ENCODE measurements around the gene TRIM65.
"Not testable (repeated sequence)": the region's sequence is repeated elsewhere in the genome, so short reads cannot be mapped to it uniquely, and the experiment has no call there.

The TRIM65 gene

GRCh38 chr17:75875182-75875939 is 21.4 kb downstream of the TRIM65 start:
- DNase-seq: no peak

DNA sequence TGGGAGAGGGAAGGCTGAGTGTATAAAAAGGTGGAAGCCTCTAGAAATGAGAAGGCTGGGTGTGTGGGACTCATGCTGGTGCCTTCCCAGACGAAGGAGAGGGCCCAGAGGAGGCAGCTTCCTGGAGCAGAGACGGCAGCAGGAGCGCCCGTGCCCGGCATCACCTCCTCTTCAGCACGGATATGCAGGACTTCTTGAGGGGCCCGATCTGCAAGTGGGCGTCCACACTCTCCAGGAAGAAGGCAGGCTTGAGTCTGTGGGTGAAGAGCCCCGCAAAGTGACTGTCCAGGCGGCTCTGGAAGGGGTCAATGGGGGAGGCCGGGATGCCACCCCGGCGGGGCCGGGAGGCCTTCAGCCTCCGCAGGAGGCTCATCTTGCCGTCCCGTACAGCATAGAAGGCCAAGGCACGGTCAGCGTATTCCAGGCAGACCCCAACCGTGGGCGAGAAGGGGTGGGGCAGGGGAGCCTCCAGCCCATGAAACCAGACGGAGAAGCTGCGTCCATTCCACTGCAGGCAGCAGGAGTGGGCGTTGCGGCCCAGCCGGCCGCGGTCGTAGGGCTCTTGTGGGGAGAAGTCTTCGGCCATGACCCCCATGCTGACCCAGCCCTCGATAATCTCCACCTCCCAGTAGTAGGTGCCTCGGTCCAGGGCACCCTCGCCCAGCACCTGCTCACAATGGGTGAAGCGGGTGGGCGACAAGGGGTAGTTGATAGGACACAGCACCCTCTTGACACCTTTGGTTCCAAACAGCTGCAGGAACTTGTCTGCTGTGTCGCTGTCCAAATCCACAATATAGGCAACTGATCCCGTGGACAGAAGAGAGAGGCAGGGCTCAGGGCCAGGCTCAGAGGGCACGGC is 22.2 kb downstream of the TRIM65 start:
- DNase-seq: no peak

DNA sequence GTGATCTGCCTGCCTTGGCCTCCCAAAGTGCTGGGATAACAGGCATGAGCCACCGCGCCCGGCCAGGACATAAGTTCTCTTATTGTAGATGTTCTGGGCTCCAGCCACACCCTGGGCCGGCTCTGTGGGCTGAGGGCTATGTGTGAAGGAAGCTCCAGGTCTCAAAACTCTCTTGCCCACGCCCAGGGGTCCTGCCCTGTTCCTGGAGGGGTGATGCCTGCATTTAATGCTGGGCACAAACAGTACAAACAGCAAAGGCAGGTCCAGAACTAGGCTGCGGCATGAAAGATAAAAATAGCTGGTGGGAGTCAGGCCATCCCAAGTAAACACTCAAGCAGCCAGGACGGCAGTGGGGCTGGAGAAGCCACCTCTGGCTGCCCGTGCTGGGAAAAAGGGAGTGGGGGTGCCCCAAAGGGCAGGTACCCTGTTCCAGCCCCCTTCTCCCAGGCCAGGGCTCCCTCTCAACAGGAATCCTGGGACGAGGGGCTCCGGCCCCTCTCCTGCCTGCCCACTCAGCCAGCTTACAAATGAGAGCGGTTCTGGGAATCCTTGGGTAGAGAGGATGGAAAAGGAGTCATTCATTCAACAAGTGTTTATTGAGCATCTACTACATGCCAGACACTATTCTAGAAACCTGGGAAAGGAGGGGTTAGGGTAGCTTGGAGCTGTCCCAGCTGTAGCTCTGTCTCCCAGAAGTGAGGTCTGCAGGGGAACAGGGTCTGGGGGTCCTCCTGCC is 23.0 kb downstream of the TRIM65 start:
- no peak for DNase-seq

- DNase-seq: peak; percentile 94
Observed at GRCh38 chr17:75872434-75873351, 24.1 kb downstream of the TRIM65 start.

- not testable (repeated sequence) for DNase-seq
Observed at GRCh38 chr17:75870228-75870627, 26.5 kb downstream of the TRIM65 start.

GRCh38 chr17:75869282-75870141 is 27.2 kb downstream of the TRIM65 start:
- no peak for DNase-seq

- DNase-seq: not testable (repeated sequence)
Observed at GRCh38 chr17:75868730-75869281, 27.9 kb downstream of the TRIM65 start.

- DNase-seq: not testable (repeated sequence)
Observed at GRCh38 chr17:75865404-75866188, 31.2 kb downstream of the TRIM65 start.

GRCh38 chr17:75864887-75865286 is 31.9 kb downstream of the TRIM65 start:
- DNase-seq: not testable (repeated sequence)

GRCh38 chr17:75864448-75864871 is 32.3 kb downstream of the TRIM65 start:
- no peak for DNase-seq

DNA sequence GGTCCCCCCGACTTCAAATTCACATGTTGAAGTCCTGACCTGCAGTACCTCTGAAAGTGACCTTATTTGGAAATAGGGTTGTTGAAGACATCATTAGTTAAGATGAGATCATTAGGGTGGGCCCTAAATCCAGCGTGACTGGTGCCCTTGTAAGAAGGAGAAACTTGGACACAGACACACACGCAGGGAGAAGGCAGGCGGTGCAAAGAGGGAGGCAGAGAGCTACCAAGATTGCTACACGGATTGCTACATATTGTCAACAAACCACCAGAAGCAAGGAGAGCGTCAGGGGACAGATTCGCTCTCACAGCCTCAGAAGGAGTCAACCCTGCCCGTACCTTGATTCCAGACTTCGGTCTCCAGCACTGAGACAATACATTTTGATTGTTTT is 34.8 kb downstream of the TRIM65 start:
- DNase-seq: no peak

DNA sequence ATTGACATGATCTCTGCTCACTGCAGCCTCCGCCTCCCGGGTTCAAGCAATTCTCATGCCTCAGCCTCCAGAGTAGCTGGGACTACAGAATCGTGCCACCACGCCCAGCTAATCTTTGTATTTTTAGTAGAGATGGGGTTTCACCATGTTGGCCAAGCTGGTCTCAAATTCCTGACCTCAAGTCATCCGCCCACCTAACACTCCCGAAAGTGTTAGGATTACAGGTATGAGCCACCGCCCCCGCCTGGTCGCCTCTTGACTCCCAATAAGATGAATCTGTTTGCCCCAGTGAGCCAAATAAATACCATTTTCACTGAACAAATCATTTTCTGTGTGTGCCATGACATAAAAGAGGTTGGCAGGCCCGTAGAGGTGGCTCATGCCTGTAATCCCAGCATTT is 37.4 kb downstream of the TRIM65 start:
- DNase-seq: not testable (repeated sequence)

GRCh38 chr17:75856062-75856756 is 40.5 kb downstream of the TRIM65 start:
- DNase-seq: peak; percentile 83

DNA sequence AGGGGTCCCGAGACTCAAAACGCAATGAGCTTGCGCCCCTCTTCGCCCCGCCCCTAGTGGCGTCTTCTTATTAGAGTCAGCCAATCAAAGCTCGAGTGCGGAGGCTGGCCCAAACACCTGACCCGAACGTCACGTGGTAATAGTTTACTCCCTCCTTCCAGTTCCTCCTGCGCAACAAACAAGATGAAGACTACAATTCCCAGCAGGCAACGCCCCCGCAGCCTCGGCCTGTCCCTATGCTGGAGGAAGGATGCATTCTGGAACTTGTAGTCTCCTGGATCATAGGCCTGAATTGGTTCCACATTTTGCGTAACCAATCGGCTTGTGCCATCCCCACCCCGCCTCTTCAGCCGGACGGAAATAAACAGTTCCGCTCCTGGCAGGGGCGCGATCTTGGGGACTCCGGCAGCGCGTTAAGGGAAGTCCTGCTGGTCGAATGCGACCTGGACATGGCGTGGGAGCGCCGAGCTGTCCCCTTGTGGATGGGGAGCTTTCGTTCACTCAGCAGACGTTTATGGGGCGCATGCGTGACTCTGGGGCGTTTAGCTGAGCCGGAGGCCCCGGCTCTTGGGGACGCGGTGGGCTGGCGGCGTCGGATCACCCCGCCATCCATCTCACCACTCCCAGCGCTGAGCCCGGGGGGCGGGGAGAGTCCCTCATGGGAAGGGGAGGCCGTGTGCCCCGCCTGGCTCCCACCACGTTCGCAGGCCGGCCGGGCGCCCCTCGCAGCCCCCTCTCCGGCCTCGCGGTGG is 41.3 kb downstream of the TRIM65 start, which contains the start of gene WBP2:
Gene WBP2 (minus strand): TSS at position 26 of the 752 bp plus-strand sequence. CDS start 38 bp downstream, outside the sequence.
- DNase-seq: peak; percentile 100

- no peak for DNase-seq
Observed at GRCh38 chr17:75854881-75855309, 41.9 kb downstream of the TRIM65 start.

DNA sequence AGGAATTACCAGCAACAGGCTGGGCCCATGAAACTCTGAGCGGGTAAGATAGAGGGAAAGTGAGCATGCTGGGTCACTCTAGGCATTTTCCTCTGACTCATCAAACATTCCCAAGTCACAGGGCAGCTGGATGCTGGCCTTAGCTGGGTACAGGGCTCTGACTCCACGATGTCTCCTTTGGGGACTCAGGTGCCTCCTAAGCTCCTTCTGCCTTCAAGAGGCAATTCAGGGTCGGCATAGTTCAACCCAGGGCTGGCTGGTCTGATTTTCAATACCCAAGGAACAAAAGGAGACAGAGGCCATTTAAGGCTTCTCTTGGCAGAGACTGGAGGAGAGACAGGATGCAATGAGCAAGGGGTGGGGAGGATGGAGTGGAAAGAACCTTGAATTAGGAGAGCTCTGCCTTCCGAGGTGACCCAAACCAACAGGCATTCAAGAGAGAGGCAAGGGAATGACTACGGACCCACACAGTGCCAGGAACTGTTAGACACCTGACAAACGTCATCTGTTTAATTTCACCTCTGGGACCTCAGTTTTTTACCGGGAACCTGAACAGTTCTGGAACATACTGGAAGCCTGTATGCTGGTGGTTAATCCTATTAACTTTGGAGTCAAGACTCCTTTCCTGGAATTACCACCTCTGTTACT is 42.5 kb downstream of the TRIM65 start:
- DNase-seq: peak; percentile 90

DNA sequence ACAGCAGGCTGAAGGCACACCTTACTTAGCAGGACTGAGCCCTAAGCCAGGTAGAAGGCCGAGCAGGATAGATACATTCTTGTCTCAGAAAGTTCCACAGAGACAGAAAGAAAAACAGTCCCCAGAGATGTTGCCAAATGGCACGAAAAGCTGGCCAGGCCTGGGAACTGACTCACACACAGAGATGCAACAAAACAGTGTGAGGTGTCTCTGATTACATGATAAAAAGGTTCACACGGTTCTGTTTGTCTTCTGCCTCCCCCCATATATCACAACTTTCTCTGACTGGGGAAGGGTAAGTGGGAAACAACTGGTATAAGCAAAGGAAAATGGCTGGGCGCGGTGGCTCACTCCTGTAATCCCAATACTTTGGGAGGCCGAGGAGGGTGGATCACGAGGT is 43.3 kb downstream of the TRIM65 start:
- peak; percentile 72 for DNase-seq

GRCh38 chr17:75851693-75851991 is 45.1 kb downstream of the TRIM65 start:
- DNase-seq: not testable (repeated sequence)
